Measurements from ENCODE around the gene HHAT.

The HHAT gene

DNA sequence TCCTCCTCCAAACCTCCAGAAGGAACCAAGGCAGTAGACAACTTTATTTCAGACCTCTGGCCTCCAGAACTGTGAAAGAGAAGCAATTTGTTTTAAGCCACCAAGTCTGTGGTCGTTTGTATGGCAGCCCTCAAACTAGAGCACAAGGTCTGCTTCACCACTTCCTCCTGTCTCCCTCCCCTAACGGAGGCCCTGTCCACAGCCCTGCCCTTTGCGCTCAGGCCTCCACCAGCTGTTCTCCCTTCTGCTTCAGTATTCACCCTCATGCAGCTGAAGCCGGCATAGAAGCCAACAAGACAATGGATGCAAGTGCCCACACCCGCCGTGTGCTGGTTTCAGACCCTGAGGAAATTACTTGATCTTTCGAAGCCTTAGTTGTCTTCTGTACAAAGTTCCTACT lies 364.1 kb downstream of the HHAT start:
- no peak overlapping the region for H3K27ac ChIP-seq
- no peak for DNase-seq (ENCODE audit: low read depth, low spot score)

DNA sequence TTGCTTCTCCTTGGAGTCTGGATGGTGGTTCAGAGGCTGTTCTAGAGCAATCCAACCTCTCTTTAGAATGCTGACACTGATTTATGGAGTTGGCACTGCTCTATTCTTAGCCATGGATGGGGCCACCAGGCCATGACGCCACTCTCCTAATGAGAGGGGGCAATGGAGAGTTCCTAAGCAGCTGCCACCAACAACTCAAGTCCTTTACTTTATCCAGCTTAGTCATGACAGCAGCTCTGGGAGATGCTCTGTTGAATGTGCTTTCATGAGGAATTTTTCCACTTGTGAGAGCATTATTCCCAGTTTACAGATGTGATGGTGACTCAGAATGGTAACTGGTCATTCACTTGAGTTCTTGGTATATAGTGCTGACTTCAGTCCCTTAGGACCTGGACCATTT lies 366.3 kb downstream of the HHAT start:
- H3K27ac ChIP-seq = no peak overlapping the region
- DNase-seq (ENCODE audit: low read depth, low spot score) = no peak

DNA sequence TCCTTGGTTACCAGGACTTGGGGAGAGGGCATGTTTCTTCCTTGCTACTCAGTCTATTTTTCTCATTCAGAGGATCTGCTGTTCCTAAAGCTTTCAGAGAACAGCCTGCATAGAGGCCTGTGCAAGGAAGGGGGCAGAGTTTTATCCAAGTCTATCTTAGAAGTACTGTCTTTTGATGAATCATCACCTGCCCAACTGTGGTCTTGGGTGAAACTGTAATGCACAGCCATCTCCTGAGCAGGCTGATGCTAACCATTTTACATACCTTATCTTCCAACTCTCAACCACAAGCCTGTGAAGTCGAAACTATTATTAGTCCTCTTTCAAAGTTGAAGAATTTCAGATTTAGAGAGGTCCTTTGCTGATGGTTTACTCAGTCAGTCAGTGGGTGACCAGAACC lies 368.0 kb downstream of the HHAT start:
- H3K27ac ChIP-seq = no peak overlapping the region

DNA sequence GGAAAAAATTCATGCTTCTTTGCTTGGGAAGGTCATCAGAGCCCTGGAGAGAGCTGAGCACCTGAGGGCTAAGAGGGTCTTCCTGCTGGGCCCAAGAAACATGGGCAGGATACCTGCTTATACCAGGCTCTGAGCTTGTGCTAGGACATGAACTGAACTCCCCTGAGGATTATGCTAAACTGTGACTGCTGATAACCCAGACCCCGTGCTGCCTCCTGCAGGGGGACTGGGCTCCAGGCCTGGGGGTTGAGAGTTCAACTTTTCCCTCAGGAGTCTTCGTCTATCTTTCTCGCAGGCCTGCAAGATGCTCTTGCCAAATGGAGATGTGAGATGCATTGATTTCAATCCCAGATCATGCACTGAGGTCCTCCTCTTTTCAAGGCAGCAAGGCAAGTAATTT lies 368.5 kb downstream of the HHAT start:
- no peak overlapping the region for H3K27ac ChIP-seq

More for the DNA sequence above, 368.0 kb downstream of the HHAT start:
- no peak for DNase-seq (ENCODE audit: low read depth, low spot score)

DNA sequence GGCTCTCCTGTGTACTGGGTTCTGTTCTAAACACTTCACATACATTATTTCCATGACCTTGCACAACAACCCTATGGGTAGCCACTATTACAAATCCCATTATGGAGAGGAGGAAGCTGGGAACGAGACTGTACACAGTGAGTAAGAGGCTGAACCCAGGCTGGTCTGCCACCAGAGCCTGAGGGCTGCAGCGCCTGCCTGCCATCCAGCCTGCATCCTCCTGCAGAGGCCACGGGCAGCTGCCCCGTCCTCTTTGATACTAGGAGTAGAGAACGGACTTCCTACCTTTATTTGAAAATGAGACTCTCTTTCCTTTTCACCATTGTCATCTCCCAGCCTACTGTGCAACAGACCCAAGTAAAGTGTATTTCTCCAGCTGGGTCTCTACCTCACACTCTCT lies 370.0 kb downstream of the HHAT start:
- no peak overlapping the region for H3K27ac ChIP-seq
- DNase-seq (ENCODE audit: low read depth, low spot score) = no peak

More for the DNA sequence above, 368.5 kb downstream of the HHAT start:
- no peak for DNase-seq (ENCODE audit: low read depth, low spot score)

DNA sequence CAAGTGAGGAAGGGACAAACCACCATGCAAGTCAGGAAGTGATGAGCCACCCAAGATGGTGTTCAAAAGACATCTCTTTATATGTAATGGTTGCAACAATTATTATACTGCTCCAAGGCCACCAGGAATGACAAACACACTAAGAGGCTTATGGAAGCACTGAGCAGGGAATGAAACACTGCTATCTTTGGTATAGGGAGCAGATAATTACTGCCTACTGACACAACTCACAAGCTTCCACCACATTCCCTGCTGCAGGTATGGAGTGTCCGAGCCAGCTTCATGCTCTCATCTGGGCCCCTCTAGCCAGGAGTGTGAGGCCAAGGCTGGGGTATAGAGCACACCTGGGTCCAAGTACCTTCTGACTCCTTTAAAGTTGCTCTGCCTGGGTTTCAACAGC lies 371.4 kb downstream of the HHAT start:
- no peak overlapping the region for H3K27ac ChIP-seq
- DNase-seq (ENCODE audit: low read depth, low spot score) = no peak

DNA sequence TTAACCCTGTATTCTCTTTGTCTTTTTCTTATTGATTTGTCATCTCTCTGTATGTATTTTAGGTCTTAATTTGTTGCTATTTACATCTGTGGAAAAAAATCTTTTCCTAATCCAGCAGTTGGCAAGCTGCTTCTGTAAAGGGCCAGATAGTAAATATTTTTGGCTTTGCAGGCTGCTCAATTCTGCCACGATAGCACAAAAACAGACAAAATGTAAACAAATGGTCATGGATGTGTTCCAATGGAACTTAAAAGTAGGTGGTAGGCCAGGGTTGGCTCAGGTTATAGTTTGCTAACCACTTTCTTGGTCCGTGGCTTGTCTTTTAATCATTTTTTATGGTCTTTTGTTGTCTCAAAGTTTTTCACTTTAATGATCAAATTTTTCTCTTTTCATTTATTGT lies 371.8 kb downstream of the HHAT start:
- no peak for DNase-seq (ENCODE audit: low read depth, low spot score)
- H3K27ac ChIP-seq = no peak overlapping the region

DNA sequence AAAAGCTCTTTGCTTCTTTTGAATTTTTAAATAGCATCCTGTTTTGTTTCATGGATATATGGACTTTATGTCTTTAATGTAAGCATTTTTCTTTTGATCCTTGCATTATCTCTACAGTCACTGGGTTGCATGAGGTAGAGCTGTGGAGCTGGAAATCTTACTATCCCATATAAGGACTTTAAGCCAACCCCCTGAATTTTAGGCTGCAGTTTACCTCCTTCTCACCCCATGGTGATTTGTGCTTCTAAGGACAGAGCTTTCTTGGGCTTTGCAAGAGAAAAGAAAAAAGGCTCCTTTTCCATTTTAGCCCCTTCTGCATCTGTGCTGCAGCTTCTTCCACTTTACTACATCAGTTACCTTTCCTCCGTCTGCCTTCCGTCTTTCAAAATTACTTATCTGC lies 373.8 kb downstream of the HHAT start:
- DNase-seq (ENCODE audit: low read depth, low spot score) = no peak

DNA sequence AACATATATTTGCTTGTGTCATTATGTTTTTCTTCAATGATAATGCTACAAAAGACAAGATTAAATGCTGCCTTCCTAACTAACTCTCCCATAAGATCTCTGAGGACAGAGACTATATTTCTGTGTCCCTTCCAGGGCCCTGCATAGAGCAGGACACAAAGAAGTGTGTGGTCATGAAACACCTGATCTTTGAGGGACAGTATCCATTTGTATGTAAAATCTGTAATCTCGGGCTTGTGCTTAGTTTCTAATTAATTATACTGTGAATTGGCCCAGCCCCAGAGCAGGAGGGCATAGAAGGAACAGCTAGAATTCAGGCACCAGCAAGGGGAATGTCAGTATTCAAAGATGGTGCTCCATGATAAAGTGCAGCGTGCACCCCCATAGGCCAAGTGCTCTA lies 374.9 kb downstream of the HHAT start:
- DNase-seq (ENCODE audit: low read depth, low spot score) = no peak
- H3K27ac ChIP-seq = no peak overlapping the region

More for the DNA sequence above, 373.8 kb downstream of the HHAT start:
- H3K27ac ChIP-seq = no peak overlapping the region

DNA sequence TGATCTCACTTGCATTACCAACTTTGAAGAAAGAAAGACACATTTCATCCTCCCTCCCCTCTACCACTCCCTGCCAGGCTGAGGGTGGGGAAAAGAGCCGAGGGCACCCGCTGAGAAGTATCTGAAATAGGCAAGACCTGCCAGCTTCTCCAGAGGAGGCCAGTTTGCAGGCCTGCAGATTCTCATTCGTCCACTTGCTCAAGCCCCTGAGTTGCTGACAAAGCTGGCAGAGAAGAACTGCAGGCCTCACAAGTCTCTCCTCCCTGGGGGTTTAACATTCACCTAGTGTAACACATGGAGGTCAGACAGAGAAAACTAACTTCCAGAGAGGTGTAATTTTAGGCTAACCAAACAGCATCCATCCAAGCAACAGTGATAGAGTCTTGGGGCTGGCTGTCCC lies 376.4 kb downstream of the HHAT start:
- DNase-seq (ENCODE audit: low read depth, low spot score) = no peak
- no peak overlapping the region for H3K27ac ChIP-seq

DNA sequence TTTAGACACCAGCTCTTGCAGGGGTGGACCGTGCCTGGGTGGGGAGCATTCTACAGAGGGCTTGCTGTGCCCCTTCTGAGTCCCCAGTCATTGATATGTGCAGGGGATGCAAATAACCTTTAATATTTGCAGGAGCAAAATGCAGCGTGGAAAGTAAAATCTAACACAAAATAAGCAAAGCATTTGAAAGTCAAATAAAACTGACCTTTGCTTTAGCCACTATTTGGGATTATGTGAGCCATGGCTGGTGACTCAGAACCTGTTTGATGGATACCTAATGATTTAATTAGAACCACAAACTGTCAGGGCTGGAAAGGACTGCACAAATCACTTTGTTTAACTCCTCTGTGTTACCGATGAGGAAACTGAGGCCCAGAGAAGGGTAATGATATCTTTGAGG lies 377.5 kb downstream of the HHAT start:
- no peak overlapping the region for H3K27ac ChIP-seq
- DNase-seq (ENCODE audit: low read depth, low spot score) = no peak

DNA sequence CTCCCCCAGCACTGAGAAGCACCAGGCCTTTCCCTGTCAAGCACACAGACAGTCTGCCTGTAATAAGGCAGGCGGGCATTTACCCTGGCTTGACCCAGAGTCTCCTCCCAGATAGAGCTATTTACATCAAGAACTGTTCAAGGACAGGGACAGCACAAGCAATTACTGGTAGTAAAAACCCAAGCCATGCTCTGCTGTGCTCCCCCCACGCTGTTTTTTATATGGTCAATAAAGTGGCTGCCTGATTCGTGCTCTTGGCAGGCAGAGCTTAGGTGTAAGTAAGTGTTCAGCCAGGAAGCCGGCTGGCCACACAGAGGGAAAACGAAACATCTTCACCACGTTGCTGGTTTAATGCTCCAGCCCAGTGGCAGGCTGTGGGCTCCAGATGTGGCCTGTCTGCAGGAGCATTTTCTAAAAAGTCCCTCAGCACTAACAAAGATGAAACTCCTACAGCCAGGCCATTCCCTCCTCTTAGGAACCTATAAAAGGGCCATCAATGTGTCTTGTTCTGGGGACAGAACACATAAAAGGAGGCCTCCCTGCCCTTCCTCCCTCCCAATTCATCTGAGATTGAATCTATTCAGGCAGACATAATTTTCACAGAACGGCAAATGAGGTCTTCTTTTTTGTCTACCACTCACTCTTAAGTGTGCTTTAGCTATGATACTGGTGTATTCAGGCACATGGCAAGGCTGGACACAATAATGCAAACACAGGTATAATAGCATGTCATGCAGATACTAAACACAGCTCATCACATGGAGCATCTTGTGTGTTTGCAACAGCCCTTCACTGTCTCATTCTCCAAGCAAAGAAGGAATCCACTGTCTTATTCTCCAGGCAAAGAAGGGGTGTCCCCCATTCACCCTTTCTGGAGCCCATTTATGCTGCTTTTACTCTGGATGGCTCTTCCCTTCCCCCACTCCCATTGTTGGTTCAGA lies 378.9 kb downstream of the HHAT start:
- no peak for DNase-seq (ENCODE audit: low read depth, low spot score)
- no peak overlapping the region for H3K27ac ChIP-seq

DNA sequence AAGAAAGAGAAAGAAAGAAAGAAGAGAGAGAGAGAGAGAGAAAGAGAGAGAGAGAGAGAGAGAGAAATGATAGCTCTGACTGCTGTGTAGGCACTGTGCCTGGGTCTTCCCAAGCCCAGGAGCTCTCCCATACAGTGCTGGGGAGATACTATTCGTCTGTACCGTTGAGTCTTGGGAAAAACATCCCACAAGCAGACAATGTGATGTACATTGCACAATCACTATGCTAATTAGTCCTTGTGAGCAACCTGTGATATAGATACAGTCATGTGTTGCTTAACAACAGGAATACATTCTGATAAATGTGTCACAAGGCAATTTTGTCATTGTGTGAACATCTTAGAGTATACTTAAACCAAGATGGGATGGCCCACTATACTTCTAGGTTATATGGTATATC lies 381.0 kb downstream of the HHAT start:
- H3K27ac ChIP-seq = no peak overlapping the region
- DNase-seq (ENCODE audit: low read depth, low spot score) = peak; percentile 14

DNA sequence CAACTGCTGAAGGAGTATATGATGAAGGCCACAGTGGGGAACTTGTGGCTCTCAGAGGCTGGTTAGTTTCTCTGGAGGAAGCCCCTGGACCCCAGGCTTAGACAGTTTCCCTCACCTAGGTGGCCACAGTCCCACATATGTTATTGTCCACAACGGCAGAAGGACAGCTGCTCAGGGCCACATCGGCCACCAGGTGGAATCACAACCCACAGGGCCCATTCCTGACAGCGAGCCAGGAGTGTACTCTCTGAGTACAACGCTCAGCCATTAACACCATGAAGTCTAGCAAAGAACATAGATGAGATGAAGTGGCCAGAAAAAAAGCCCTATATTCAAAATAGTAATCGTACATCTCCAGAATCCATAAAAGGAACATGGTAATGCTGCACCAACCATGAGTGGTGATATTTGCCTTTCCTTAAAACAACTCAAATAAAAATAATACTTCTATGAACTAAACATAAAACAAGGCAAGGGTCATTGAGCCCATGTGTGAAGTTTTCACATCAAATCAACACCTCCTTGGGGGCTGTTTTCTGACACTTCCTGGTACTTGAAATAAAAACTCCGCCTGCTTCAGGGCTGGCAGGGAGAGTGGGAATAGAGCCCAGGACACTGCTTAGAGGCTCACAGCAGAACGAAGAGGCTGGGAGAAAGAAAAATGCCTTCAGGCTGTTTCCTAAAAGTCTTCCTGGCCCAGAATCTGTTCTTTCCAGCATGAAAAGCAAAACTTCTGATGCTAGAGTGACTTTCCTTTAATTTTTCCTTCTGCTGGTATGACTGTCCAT lies 383.3 kb downstream of the HHAT start:
- H3K27ac ChIP-seq = no peak overlapping the region
- no peak for DNase-seq (ENCODE audit: low read depth, low spot score)

DNA sequence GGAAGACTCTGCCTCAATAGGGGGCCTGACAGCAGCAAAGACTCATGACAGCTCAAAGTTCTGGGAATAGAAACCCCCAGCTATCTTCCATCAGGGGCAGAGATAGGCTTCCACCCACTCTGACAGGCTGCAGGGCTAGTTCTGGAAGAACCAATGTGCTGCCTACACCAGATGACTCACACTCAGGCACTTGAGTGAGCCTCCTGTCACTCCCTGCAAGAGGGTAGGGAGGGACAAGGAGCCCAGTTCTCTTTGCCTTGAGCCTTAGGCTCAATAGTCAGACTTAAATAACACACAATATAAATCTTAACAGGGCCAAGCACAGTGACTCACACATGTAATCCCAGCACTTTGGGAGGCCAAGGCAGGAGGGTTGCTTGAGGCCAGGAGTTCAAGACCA lies 386.4 kb downstream of the HHAT start:
- peak; percentile 0 for DNase-seq (ENCODE audit: low read depth, low spot score)
- H3K27ac ChIP-seq = no peak overlapping the region

DNA sequence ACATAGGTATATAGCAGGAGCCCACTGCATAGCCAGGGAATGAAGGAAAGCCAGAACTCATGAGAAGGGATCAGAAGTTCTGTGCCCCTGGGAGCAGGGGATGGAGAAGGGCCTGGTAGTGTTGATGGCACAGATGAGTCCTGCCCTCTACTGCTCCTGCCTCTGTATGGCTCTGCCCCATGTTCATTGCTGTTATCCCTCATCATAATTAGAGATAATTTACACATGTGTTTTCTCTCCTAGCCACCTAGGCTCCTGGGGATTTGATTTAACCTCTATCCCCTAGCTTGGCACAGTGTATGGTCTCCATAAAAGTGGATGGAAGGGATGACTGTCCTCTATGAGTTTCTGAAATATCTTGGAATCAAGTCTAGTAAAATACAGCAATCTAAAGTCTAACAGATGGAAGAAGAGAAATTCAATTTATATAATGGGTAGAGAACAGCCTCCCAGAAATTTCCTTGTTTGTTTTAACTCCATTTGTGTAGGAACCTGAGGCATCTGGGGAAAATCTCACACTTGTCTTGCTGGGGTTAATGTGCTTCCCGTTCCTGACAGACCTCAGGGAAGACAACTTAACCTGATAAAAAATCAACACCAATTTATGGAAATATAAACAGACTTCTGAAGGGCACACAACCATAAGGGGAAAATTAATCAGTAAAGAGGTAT lies 393.8 kb downstream of the HHAT start:
- no peak for DNase-seq (ENCODE audit: low read depth, low spot score)
- H3K27ac ChIP-seq = no peak overlapping the region

DNA sequence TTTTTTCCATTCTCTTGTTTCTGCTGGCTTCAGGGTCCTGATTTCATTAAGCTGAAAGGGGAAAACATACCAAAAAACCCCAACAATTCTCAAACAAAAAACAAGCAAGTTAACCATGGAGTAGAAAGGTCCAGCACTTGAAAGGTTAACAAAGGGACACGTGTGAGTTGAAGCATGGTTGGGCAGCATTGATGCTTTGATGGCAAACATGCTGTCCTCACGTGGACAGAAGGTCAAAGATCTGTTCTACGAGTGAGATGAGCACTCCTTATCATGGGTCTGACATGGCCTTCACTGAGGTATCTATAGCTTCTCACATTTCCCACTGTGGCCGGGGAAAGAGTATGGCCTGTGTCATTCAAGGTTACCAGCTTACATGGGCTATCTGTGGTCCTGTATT lies 394.9 kb downstream of the HHAT start:
- no peak overlapping the region for H3K27ac ChIP-seq
- no peak for DNase-seq (ENCODE audit: low read depth, low spot score)

DNA sequence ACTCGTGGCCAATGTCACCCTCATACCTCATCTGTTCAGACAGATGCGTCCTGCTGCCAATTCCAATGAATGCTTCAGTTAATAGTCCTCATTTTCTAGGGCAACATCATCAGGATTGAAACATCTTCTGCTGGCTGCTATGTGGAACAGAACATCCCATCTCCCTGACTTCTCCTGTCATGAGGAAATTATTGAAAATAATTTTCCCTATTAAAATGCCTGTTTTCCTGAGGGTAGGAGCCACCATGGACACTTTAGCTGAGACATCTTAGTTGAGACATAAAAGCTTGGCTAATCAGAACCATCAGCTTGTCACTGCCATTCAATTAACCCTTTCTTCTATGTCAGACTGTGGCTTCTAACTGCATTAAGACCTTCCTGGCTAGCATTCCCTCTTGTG lies 396.1 kb downstream of the HHAT start:
- H3K27ac ChIP-seq = no peak overlapping the region
- DNase-seq (ENCODE audit: low read depth, low spot score) = no peak

Measured in epithelial cell of prostate (primary cell).